HCT116 (cell line): ENCODE measurements around the gene ABR. TPM values are rescaled to one million over a fixed set of nuclear protein-coding genes. Genes with fewer than 3 reads are reported as not detected.

Experiments
- ATAC-seq: fragments of 200-7000 bp; cut with Tn5 transposase; 2 replicates; pipeline ENCODE4 v1.9.1; 2020; ENCODE audit warnings: mild to moderate bottlenecking, moderate library complexity
- BruUV-seq: library from RNA; stranded (reverse); fragments of 400-500 nt; replicated peaks from 2 replicates; lab custom pipeline; 2021; lab: Mats Ljungman, UMichigan
- CTCF ChIA-PET: fragments of 300-600 bp; sonication (Branson Sonifier 250); formaldehyde crosslinking; loops from one replicate; lab custom pipeline; 2021; ENCODE audit warnings: antibody characterized with exemption; lab: Charles Lee
- POLR2A ChIA-PET: fragments of 300-600, 350-600 bp; sonication (Branson Sonifier 250); formaldehyde crosslinking; loops from one replicate; lab custom pipeline; 2021; ENCODE audit warnings: antibody characterized with exemption; lab: Charles Lee
- RAD21 ChIA-PET, 2 experiments: fragments of 300-600 bp; sonication (Branson Sonifier 250); formaldehyde crosslinking; loops; one replicate each; lab custom pipeline; 2023; ENCODE audit warnings: low total read pairs in 2 of 2; ENCODE audit not compliant: uncharacterized antibody in 2 of 2, unreplicated experiment in 2 of 2, low non-redundant PET in 1 of 2; lab: Charles Lee
- DNase-seq: peaks from one replicate; pipeline ENCODE4 v3.0.0-alpha.2; 2010; ENCODE audit warnings: low read depth, low spot score
- H2AFZ ChIP-seq: fragments of 200-600 bp; shearing (Covaris generic), sonication (generic); 2 replicates; pipeline ENCODE4 v1.6.1; 2017; ENCODE audit warnings: low read depth, mixed run types, mixed read lengths, antibody characterized with exemption, low read length; ENCODE audit not compliant: poor library complexity, severe bottlenecking
- H3K27ac ChIP-seq: 2 replicates; pipeline ENCODE4 v1.5.1; 2012; ENCODE audit warnings: low read depth, low read length
- H3K27me3 ChIP-seq: fragments of 200-600 bp; sonication (generic); 2 replicates; pipeline ENCODE4 v1.6.1; 2016; ENCODE audit warnings: mixed run types, low read length, mixed read lengths; ENCODE audit not compliant: insufficient read depth
- H3K36me3 ChIP-seq, 2 experiments: fragments of 200-500 bp in 1 of 2; fragments of 200-600 bp in 1 of 2; sonication (Bioruptor generic) in 1 of 2; sonication (generic) in 1 of 2; 2 replicates each; pipeline versions ENCODE4 v1.5.1 to v1.6.1; 2014 to 2016; ENCODE audit warnings: low read length in 2 of 2, inconsistent platforms in 1 of 2, mixed read lengths in 1 of 2, mixed run types in 1 of 2; ENCODE audit not compliant: insufficient read depth in 2 of 2, control insufficient read depth in 1 of 2
- H3K4me1 ChIP-seq, 2 experiments: fragments of 200-600 bp in 1 of 2; sonication (generic) in 1 of 2; 2 replicates each; pipeline versions ENCODE4 v1.5.1 to v1.6.1; 2012 to 2017; ENCODE audit warnings: low read length in 2 of 2, inconsistent platforms in 1 of 2, mild to moderate bottlenecking in 1 of 2, mixed read lengths in 1 of 2, mixed run types in 1 of 2, moderate library complexity in 1 of 2; ENCODE audit not compliant: insufficient read depth in 2 of 2, control insufficient read depth in 1 of 2
- H3K4me2 ChIP-seq: fragments of 200-600 bp; sonication (generic); 2 replicates; pipeline ENCODE4 v1.6.1; 2017; ENCODE audit warnings: mixed run types, low read length, mixed read lengths
- H3K4me3 ChIP-seq, 2 experiments: fragments of 200-600 bp in 1 of 2; sonication (generic) in 1 of 2; replicated peaks in 1 of 2; 2 replicates each; pipeline ENCODE4 v1.5.1; 2011 to 2016; ENCODE audit warnings: low read length in 2 of 2, control low read depth in 1 of 2, low read depth in 1 of 2, mild to moderate bottlenecking in 1 of 2, mixed read lengths in 1 of 2, mixed run types in 1 of 2
- H3K79me2 ChIP-seq: fragments of 200-600 bp; sonication (generic); 2 replicates; pipeline ENCODE4 v1.6.1; 2017; ENCODE audit warnings: mild to moderate bottlenecking, mixed run types, low read length, moderate library complexity, mixed read lengths; ENCODE audit not compliant: insufficient read depth
- H3K9ac ChIP-seq: fragments of 200-600 bp; sonication (generic); 2 replicates; pipeline ENCODE4 v1.6.1; 2016; ENCODE audit warnings: low read length, mixed read lengths
- H3K9me2 ChIP-seq: fragments of 200-600 bp; sonication (generic), shearing (Covaris generic); 2 replicates; pipeline ENCODE4 v1.6.1; 2017; ENCODE audit warnings: mixed run types, mild to moderate bottlenecking, moderate library complexity; ENCODE audit not compliant: insufficient read depth
- H3K9me3 ChIP-seq, 2 experiments: fragments of 200-500 bp in 1 of 2; fragments of 200-600 bp in 1 of 2; sonication (Bioruptor generic) in 1 of 2; sonication (generic) in 1 of 2; 2 replicates each; pipeline ENCODE4 v1.6.1; 2014 to 2017; ENCODE audit warnings: low read length in 2 of 2, mixed read lengths in 2 of 2, inconsistent platforms in 1 of 2, low read depth in 1 of 2, mild to moderate bottlenecking in 1 of 2, mixed run types in 1 of 2, moderate library complexity in 1 of 2; ENCODE audit not compliant: control insufficient read depth in 1 of 2, insufficient read depth in 1 of 2
- H4K20me1 ChIP-seq: fragments of 200-600 bp; sonication (generic), shearing (Covaris generic); 2 replicates; pipeline ENCODE4 v1.6.1; 2017; ENCODE audit warnings: mixed run types, mild to moderate bottlenecking, moderate library complexity; ENCODE audit not compliant: insufficient read depth
- CBX3 ChIP-seq: IDR thresholded peaks from 2 replicates; pipeline ENCODE4 v1.6.1; 2012; ENCODE audit warnings: low read depth
- CEBPB ChIP-seq: IDR thresholded peaks from 2 replicates; pipeline ENCODE4 v1.6.1; 2012; ENCODE audit warnings: low read depth
- CTCF ChIP-seq, 3 experiments: fragments of 200-600 bp in 1 of 3; sonication (generic) in 1 of 3; IDR thresholded peaks in 2 of 3; conservative IDR thresholded peaks in 1 of 3; 2 replicates each; pipeline ENCODE4 v1.5.1; 2012 to 2017; ENCODE audit warnings: low read depth in 2 of 3, low read length in 2 of 3, antibody characterized with exemption in 1 of 3, borderline replicate concordance in 1 of 3, control low read depth in 1 of 3, mild to moderate bottlenecking in 1 of 3, mixed read lengths in 1 of 3, mixed run types in 1 of 3, moderate library complexity in 1 of 3; ENCODE audit not compliant: insufficient read depth in 1 of 3
- EGR1 ChIP-seq: IDR thresholded peaks from 2 replicates; pipeline ENCODE4 v1.6.1; 2012; ENCODE audit warnings: low read depth
- ELF1 ChIP-seq: IDR thresholded peaks from 2 replicates; pipeline ENCODE4 v1.6.1; 2012; ENCODE audit warnings: low read depth, borderline replicate concordance
- EZH2 ChIP-seq: fragments of 200-600 bp; sonication (generic); IDR thresholded peaks from 2 replicates; pipeline ENCODE4 v1.6.1; 2017; ENCODE audit warnings: antibody characterized with exemption, mixed run types
- JUND ChIP-seq: IDR thresholded peaks from 2 replicates; pipeline ENCODE4 v1.6.1; 2012
- MAX ChIP-seq: IDR thresholded peaks from 2 replicates; pipeline ENCODE4 v1.6.1; 2012
- POLR2A ChIP-seq: IDR thresholded peaks from 2 replicates; pipeline ENCODE4 v1.7.0; 2011; ENCODE audit warnings: borderline replicate concordance; ENCODE audit not compliant: insufficient read depth, insufficient read length; ENCODE audit errors: extremely low read depth
- POLR2AphosphoS5 ChIP-seq: IDR thresholded peaks from 2 replicates; pipeline ENCODE4 v1.6.1; 2011; ENCODE audit warnings: mild to moderate bottlenecking, low read depth, low read length, moderate library complexity
- RAD21 ChIP-seq: IDR thresholded peaks from 2 replicates; pipeline ENCODE4 v1.6.1; 2012; ENCODE audit warnings: low read depth, mild to moderate bottlenecking
- SIN3A ChIP-seq: IDR thresholded peaks from 2 replicates; pipeline ENCODE4 v1.6.1; 2012; ENCODE audit warnings: low read depth
- SP1 ChIP-seq: IDR thresholded peaks from 2 replicates; pipeline ENCODE4 v1.6.1; 2012; ENCODE audit warnings: low read depth
- SRF ChIP-seq: IDR thresholded peaks from 2 replicates; pipeline ENCODE4 v1.6.1; 2012; ENCODE audit warnings: low read depth
- TCF7L2 ChIP-seq: IDR thresholded peaks from 2 replicates; pipeline ENCODE4 v1.7.0; 2011; ENCODE audit warnings: borderline replicate concordance, inconsistent platforms; ENCODE audit not compliant: insufficient read depth, insufficient read length; ENCODE audit errors: extremely low read depth
- ZBTB33 ChIP-seq: IDR thresholded peaks from 2 replicates; pipeline ENCODE4 v1.6.1; 2011; ENCODE audit warnings: mild to moderate bottlenecking, low read length, moderate library complexity; ENCODE audit not compliant: insufficient replicate concordance; ENCODE audit errors: extremely low read depth
- ZFX ChIP-seq: fragments of 450-650 bp; IDR thresholded peaks from 2 replicates; pipeline ENCODE4 v1.6.1; 2017
- intact Hi-C: fragments of 100-400 bp; cut with micrococcal nuclease; formaldehyde crosslinking; loops from 2 replicates; pipeline ENCODE4 v1.10.0; 2022
- total RNA-seq: library from RNA; stranded (reverse); gene quantifications from one replicate; pipeline ENCODE4 v1.2.1, GENCODE V29; 2021; ENCODE audit not compliant: unreplicated experiment

Gene ABR
- total RNA-seq, 1 experiment from 2014 or later, result 58.5 TPM

GRCh38 chr17:1038459-1039122 lies 141.2 kb downstream of the ABR start:
- CTCF ChIA-PET, result interaction anchor here (1.3 kb wide), 1 partner anchor 17 kb away, joined by 5 read pairs; no protein-coding TSS in a partner anchor
- RAD21 ChIA-PET, result no interaction called here
- no peak overlapping the region for H3K4me3 ChIP-seq
- no peaks in the 10 kb centered on the region for H3K36me3 ChIP-seq
- H3K27ac ChIP-seq, result no peak overlapping the region
- no peaks in the 10 kb centered on the region for H3K79me2 ChIP-seq
- POLR2A ChIA-PET, result no interaction called here
- TF ChIP-seq SIN3A, result no peak
- no peak for TF ChIP-seq CBX3
- TF ChIP-seq ZFX, result no peak
- TF ChIP-seq POLR2AphosphoS5, result no peak
- no peak for TF ChIP-seq ELF1
- TF ChIP-seq TCF7L2, result no peak
- TF ChIP-seq EGR1, result no peak
- no peak for TF ChIP-seq RAD21
- TF ChIP-seq SRF, result no peak
- TF ChIP-seq EZH2, result no peak
- TF ChIP-seq POLR2A, result no peak
- TF ChIP-seq CTCF (IDR thresholded peaks at IDR 0.05 in 2 of 3, conservative IDR thresholded peaks at IDR 0.05 in 1 of 3; ENCODE audit: borderline replicate concordance in 1 of 3, insufficient read depth in 1 of 3, low read depth in 2 of 3, low read length in 2 of 3), result no peak
- TF ChIP-seq SP1, result no peak
- no peak for TF ChIP-seq CEBPB
- no peak for TF ChIP-seq ZBTB33
- TF ChIP-seq JUND, result no peak
- no peak for TF ChIP-seq MAX
- no peaks in the 10 kb centered on the region for H4K20me1 ChIP-seq
- no peaks in the 10 kb centered on the region for H3K9me2 ChIP-seq
- no peaks in the 10 kb centered on the region for H3K4me1 ChIP-seq
- H3K4me2 ChIP-seq, result no peak overlapping the region
- H2AFZ ChIP-seq, result no peak overlapping the region
- no TSS peak for BruUV-seq
- intact Hi-C loops, result no loop called here
- ATAC-seq, result no peak
- no peak for DNase-seq
- H3K27me3 ChIP-seq, result no peaks in the 10 kb centered on the region
- no peak overlapping the region for H3K9ac ChIP-seq
- no peaks in the 10 kb centered on the region for H3K9me3 ChIP-seq
